IMR-90 (cell line): ENCODE measurements around the gene MEF2C. TPM values are rescaled to one million over a fixed set of nuclear protein-coding genes. Genes with fewer than 3 reads are reported as not detected.

ENCODE experiments used
- ATAC-seq: fragments of 200-7000 bp; cut with Tn5 transposase; 2 replicates; pipeline ENCODE4 v1.9.1; 2020; ENCODE audit warnings: low read depth, mild to moderate bottlenecking, moderate library complexity
- BruUV-seq: library from RNA; stranded (reverse); fragments of 400-500 nt; replicated peaks from 2 replicates; lab custom pipeline; 2021; lab: Mats Ljungman, UMichigan
- CTCF ChIA-PET: fragments of 300-600 bp; formaldehyde crosslinking; extraction: SDS; loops from one replicate; lab custom pipeline; 2021; ENCODE audit warnings: antibody characterized with exemption; lab: Yijun Ruan, JAX
- POLR2A ChIA-PET: fragments of 300-600 bp; sonication (Branson Sonifier 250); formaldehyde crosslinking; loops from one replicate; lab custom pipeline; 2022; ENCODE audit warnings: antibody characterized with exemption; ENCODE audit not compliant: unreplicated experiment; lab: Charles Lee
- DNase-seq: peaks from one replicate; pipeline ENCODE4 v3.0.0; 2013
- H2AFZ ChIP-seq: replicated peaks from 2 replicates; pipeline ENCODE3; 2013; ENCODE audit warnings: low read length, mild to moderate bottlenecking; ENCODE audit not compliant: poor library complexity
- H2AK5ac ChIP-seq: 2 replicates; pipeline ENCODE4 v1.6.1; 2013; ENCODE audit warnings: low read depth, low read length, inconsistent platforms
- H2AK9ac ChIP-seq: replicated peaks from 2 replicates; pipeline ENCODE3; 2013; ENCODE audit warnings: mild to moderate bottlenecking, low read depth, low read length, moderate library complexity; ENCODE audit not compliant: poor library complexity
- H2BK120ac ChIP-seq: 2 replicates; pipeline ENCODE4 v1.6.1; 2013; ENCODE audit warnings: low read depth, low read length, inconsistent platforms
- H2BK15ac ChIP-seq: 3 replicates; pipeline ENCODE4 v1.6.1; 2013; ENCODE audit warnings: low read depth, low read length, inconsistent platforms
- H2BK20ac ChIP-seq: 2 replicates; pipeline ENCODE4 v1.6.1; 2013; ENCODE audit warnings: low read depth, mild to moderate bottlenecking, inconsistent platforms, low read length, moderate library complexity
- H2BK5ac ChIP-seq: 2 replicates; pipeline ENCODE4 v1.6.1; 2013; ENCODE audit warnings: mild to moderate bottlenecking, low read depth, low read length, inconsistent platforms; ENCODE audit not compliant: poor library complexity, severe bottlenecking
- H3K14ac ChIP-seq: replicated peaks from 2 replicates; pipeline ENCODE4 v1.6.1; 2013; ENCODE audit warnings: low read depth, low read length, inconsistent platforms
- H3K18ac ChIP-seq: 2 replicates; pipeline ENCODE4 v1.6.1; 2013; ENCODE audit warnings: low read depth, low read length, control low read depth
- H3K23ac ChIP-seq: 2 replicates; pipeline ENCODE4 v1.6.1; 2013; ENCODE audit warnings: low read depth, low read length, inconsistent platforms
- H3K27ac ChIP-seq: 2 replicates; pipeline ENCODE4 v1.5.1; 2013; ENCODE audit warnings: mild to moderate bottlenecking, control low read depth, low read length; ENCODE audit not compliant: insufficient read depth
- H3K27me3 ChIP-seq: 2 replicates; pipeline ENCODE4 v1.6.1; 2013; ENCODE audit warnings: low read length; ENCODE audit not compliant: control insufficient read depth, insufficient read depth
- H3K36me3 ChIP-seq: 2 replicates; pipeline ENCODE4 v1.6.1; 2013; ENCODE audit warnings: low read length, mixed read lengths; ENCODE audit not compliant: control insufficient read depth, insufficient read depth
- H3K4ac ChIP-seq: 2 replicates; pipeline ENCODE4 v1.6.1; 2013; ENCODE audit warnings: low read depth, low read length, inconsistent platforms
- H3K4me1 ChIP-seq: 2 replicates; pipeline ENCODE4 v1.6.1; 2013; ENCODE audit warnings: low read length, mixed read lengths; ENCODE audit not compliant: control insufficient read depth, insufficient read depth
- H3K4me2 ChIP-seq: 2 replicates; pipeline ENCODE4 v1.6.1; 2013; ENCODE audit warnings: low read depth, mild to moderate bottlenecking, control low read depth, low read length, moderate library complexity
- H3K4me3 ChIP-seq: 2 replicates; pipeline ENCODE4 v1.5.1; 2013; ENCODE audit warnings: low read depth, mild to moderate bottlenecking, control low read depth, low read length, moderate library complexity; ENCODE audit not compliant: insufficient read depth
- H3K56ac ChIP-seq: 2 replicates; pipeline ENCODE4 v1.6.1; 2013; ENCODE audit warnings: low read length, inconsistent platforms; ENCODE audit not compliant: insufficient read depth; ENCODE audit errors: extremely low read depth
- H3K79me1 ChIP-seq, 2 experiments: 2 replicates each; pipeline ENCODE4 v1.6.1; 2013; ENCODE audit warnings: low read length in 2 of 2, inconsistent platforms in 1 of 2, low read depth in 1 of 2
- H3K9ac ChIP-seq: 2 replicates; pipeline ENCODE4 v1.6.1; 2013; ENCODE audit warnings: low read depth, low read length, control low read depth
- H3K9me1 ChIP-seq: 2 replicates; pipeline ENCODE4 v1.6.1; 2013; ENCODE audit warnings: low read length, inconsistent platforms; ENCODE audit not compliant: insufficient read depth
- H3K9me3 ChIP-seq: 2 replicates; pipeline ENCODE4 v1.6.1; 2013; ENCODE audit warnings: low read length; ENCODE audit not compliant: control insufficient read depth, insufficient read depth
- H4K20me1 ChIP-seq: 2 replicates; pipeline ENCODE4 v1.6.1; 2013; ENCODE audit warnings: low read length, inconsistent platforms; ENCODE audit not compliant: insufficient read depth
- H4K5ac ChIP-seq: 2 replicates; pipeline ENCODE4 v1.6.1; 2013; ENCODE audit warnings: mild to moderate bottlenecking, low read depth, low read length, control low read depth
- H4K8ac ChIP-seq, 2 experiments: 2 replicates each; pipeline ENCODE4 v1.6.1; 2013; ENCODE audit warnings: low read depth in 2 of 2, low read length in 2 of 2, control low read depth in 1 of 2, inconsistent platforms in 1 of 2
- H4K91ac ChIP-seq: 2 replicates; pipeline ENCODE4 v1.6.1; 2013; ENCODE audit warnings: low read depth, low read length, inconsistent platforms; ENCODE audit not compliant: insufficient read depth
- BHLHE40 ChIP-seq: fragments of 150-350 bp; IDR thresholded peaks from 2 replicates; pipeline ENCODE4 v1.6.1; 2016; ENCODE audit warnings: mild to moderate bottlenecking, low read depth, low read length
- MAFK ChIP-seq: IDR thresholded peaks from 2 replicates; pipeline ENCODE4 v1.6.1; 2012; ENCODE audit warnings: low read depth, low read length, improper control_type of control experiment
- NFE2L2 ChIP-seq: fragments of 150-350 bp; IDR thresholded peaks from 2 replicates; pipeline ENCODE4 v1.6.1; 2016; ENCODE audit warnings: low read depth, mild to moderate bottlenecking, low read length
- WGBS, 2 experiments: methylation state at CpG; one replicate each; pipeline versions ENCODE4 v1.1.5 to v1.1.7; 2013; ENCODE audit warnings: missing lambda C conversion rate in 2 of 2; ENCODE audit not compliant: insufficient read length in 1 of 2; ENCODE audit errors: extremely low coverage in 2 of 2; 5-methylcytosine and 5-hydroxymethylcytosine counted together
- dilution Hi-C: fragments of 300-500 bp; cut with HindIII; formaldehyde crosslinking; loops from one replicate; pipeline ENCODE4 v1.14.3; 2018; ENCODE audit warnings: low sequenced_read_pairs; ENCODE audit not compliant: unreplicated experiment
- in situ Hi-C: fragments of 300-500 bp; cut with MboI; formaldehyde crosslinking; loops from 3 replicates; pipeline ENCODE4 v1.14.3; 2019; ENCODE audit warnings: low sequenced_read_pairs, inconsistent platforms, mixed read lengths
- intact Hi-C: fragments of 100-400 bp; cut with micrococcal nuclease; formaldehyde crosslinking; loops from 2 replicates; pipeline ENCODE4 v1.10.0; 2022
- polyA plus RNA-seq, 3 experiments: library from polyadenylated mRNA; depleted of rRNA; stranded (reverse); fragments of >200 nt; gene quantifications; 2 replicates each; pipeline ENCODE4 v1.2.3, GENCODE V29; 2012; ENCODE audit warnings: low replicate concordance in 1 of 3
- total RNA-seq: library from RNA; depleted of rRNA; stranded (reverse); fragments of >200 nt; gene quantifications from 2 replicates; pipeline ENCODE4 v1.2.3, GENCODE V29; 2012

The MEF2C gene
- total and polyA plus RNA-seq, 2 of the 4 experiments (the other 2 are of a cell fraction) = 1.5 to 6.8 TPM

DNA sequence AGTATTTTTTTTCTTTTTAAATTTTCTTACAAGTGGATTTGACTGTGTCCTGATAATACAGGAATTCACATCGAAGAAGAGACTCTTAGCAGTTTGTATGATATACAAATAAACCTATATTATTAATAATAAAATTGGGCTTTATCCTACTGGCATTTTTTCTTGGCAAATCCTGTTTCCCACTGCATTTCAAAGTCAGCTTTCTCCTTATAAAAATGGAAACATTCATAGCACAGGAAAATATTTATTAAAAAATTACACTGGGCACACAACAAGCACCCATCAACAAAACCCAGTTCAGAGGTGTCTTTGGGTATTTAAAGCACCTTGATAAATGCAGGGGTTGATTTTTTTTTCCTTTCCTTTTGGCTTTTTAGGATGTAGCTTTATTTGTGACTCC, 200.9 kb downstream of the MEF2C start:
- Histone ChIP-seq H3K4me2 (no peak overlapping the region), H3K56ac (no peak overlapping the region), H3K79me1 (no peaks in the 10 kb centered on the region), H2BK15ac (no peak overlapping the region), H2BK20ac (no peak overlapping the region), H2BK5ac (no peak overlapping the region), H3K23ac (no peak overlapping the region), H4K5ac (no peak overlapping the region), H3K4ac (no peak overlapping the region), H3K4me1 (peaks cover 2% of the 10 kb centered on the region; the same call in 1 of the 2 replicates), H2AFZ (no peak overlapping the region), H3K9me3 (peaks cover 6% of the 10 kb centered on the region), H3K9ac (no peak overlapping the region), H3K14ac (no peak overlapping the region), H4K91ac (no peak overlapping the region), H2AK9ac (no peak overlapping the region), H3K4me3 (no peak overlapping the region), H2BK120ac (no peak overlapping the region), H3K9me1 (no peaks in the 10 kb centered on the region), H3K27ac (no peak overlapping the region), H3K36me3 (no peaks in the 10 kb centered on the region), H3K27me3 (peaks cover 84% of the 10 kb centered on the region), H4K8ac (no peak overlapping the region), H4K20me1 (no peaks in the 10 kb centered on the region; the same call in 1 of the 2 replicates), H2AK5ac (no peak overlapping the region), H3K18ac (no peak overlapping the region)
- TF ChIP-seq NFE2L2 (no peak), BHLHE40 (no peak), MAFK (no peak)
- intact Hi-C loops = no loop called here
- ChIA-PET POLR2A (no interaction called here), CTCF (interaction anchor here (4.1 to 4.3 kb wide), 2 partner anchors 8 to 901 kb away, joined by 19 to 26 read pairs; no protein-coding TSS in a partner anchor)
- in situ Hi-C loops = loop anchor here (10.0 kb wide), 2 partner anchors 897 to 1257 kb away; no protein-coding TSS in a partner anchor
- WGBS, 2 experiments = no CpG with 5 or more reads among the region's 1 CpG
- dilution Hi-C loops = no loop called here
- BruUV-seq = no TSS peak
- no peak for DNase-seq
- ATAC-seq = no peak
